Liver (tissue), 9 donors: ENCODE data around the gene DRD5. TPM values are rescaled to one million over a fixed set of nuclear protein-coding genes. Genes with fewer than 3 reads are reported as not detected.
A peak's percentile ranks its signal among the peaks of the same experiment; 100 is the strongest.

ENCODE experiments used
- DNase-seq: peaks from one replicate; pipeline ENCODE4 v3.0.0-alpha.2; 2017; ENCODE audit warnings: low spot score
- H3K27ac ChIP-seq, 2 donors: one replicate each; pipeline ENCODE4 v1.7.0; 2013; ENCODE audit warnings: inconsistent platforms in 2 of 2, low read length in 2 of 2, control low read depth in 1 of 2, low read depth in 1 of 2, mild to moderate bottlenecking in 1 of 2
- H3K27me3 ChIP-seq, 4 donors: one replicate each; pipeline versions ENCODE4 v1.6.1 to v1.7.0; 2013; ENCODE audit warnings: low read length in 3 of 4, inconsistent platforms in 1 of 4, mild to moderate bottlenecking in 1 of 4, moderate library complexity in 1 of 4; ENCODE audit not compliant: control insufficient read depth in 4 of 4, insufficient read depth in 4 of 4
- H3K36me3 ChIP-seq, 4 donors: one replicate each; pipeline versions ENCODE4 v1.6.1 to v1.7.0; 2013; ENCODE audit warnings: low read length in 3 of 4, mild to moderate bottlenecking in 3 of 4, low read depth in 1 of 4, moderate library complexity in 1 of 4; ENCODE audit not compliant: control insufficient read depth in 4 of 4, insufficient read depth in 3 of 4
- H3K4me1 ChIP-seq, 4 donors: one replicate each; pipeline versions ENCODE4 v1.6.1 to v1.7.0; 2013; ENCODE audit warnings: low read length in 3 of 4, mild to moderate bottlenecking in 3 of 4, moderate library complexity in 1 of 4; ENCODE audit not compliant: control insufficient read depth in 4 of 4, insufficient read depth in 4 of 4
- H3K4me3 ChIP-seq, 3 donors: one replicate each; pipeline versions ENCODE4 v1.6.1 to v1.7.0; 2013; ENCODE audit warnings: low read length in 3 of 3, control low read depth in 1 of 3, low read depth in 1 of 3, mild to moderate bottlenecking in 1 of 3
- H3K9ac ChIP-seq, 2 donors: one replicate each; pipeline ENCODE4 v1.7.0; 2013; ENCODE audit warnings: low read length in 2 of 2, mild to moderate bottlenecking in 2 of 2, moderate library complexity in 2 of 2, control low read depth in 1 of 2, low read depth in 1 of 2
- H3K9me3 ChIP-seq, 4 donors: one replicate each; pipeline versions ENCODE4 v1.6.1 to v1.7.0; 2013; ENCODE audit warnings: low read length in 3 of 4; ENCODE audit not compliant: control insufficient read depth in 4 of 4
- EGR1 ChIP-seq, 2 donors: IDR thresholded peaks; 2 replicates each; pipeline ENCODE4 v1.6.1; 2016 to 2018; ENCODE audit warnings: antibody characterized with exemption in 2 of 2, low read depth in 2 of 2
- FOXA1 ChIP-seq: IDR thresholded peaks from 2 replicates; pipeline ENCODE4 v1.6.1; 2016; ENCODE audit warnings: antibody characterized with exemption
- FOXA2 ChIP-seq: IDR thresholded peaks from 2 replicates; pipeline ENCODE4 v1.6.1; 2016; ENCODE audit warnings: antibody characterized with exemption
- GABPA ChIP-seq, 2 donors: IDR thresholded peaks in 1 of 2; conservative IDR thresholded peaks in 1 of 2; 2 replicates each; pipeline ENCODE4 v1.6.1; 2016; ENCODE audit warnings: antibody characterized with exemption in 2 of 2, mild to moderate bottlenecking in 1 of 2, moderate library complexity in 1 of 2
- HNF4A ChIP-seq, 2 donors: conservative IDR thresholded peaks; 2 replicates each; pipeline ENCODE4 v1.6.1; 2016; ENCODE audit warnings: antibody characterized with exemption in 2 of 2, mild to moderate bottlenecking in 2 of 2
- HNF4G ChIP-seq: IDR thresholded peaks from 2 replicates; pipeline ENCODE4 v1.6.1; 2016; ENCODE audit warnings: antibody characterized with exemption
- JUND ChIP-seq, 2 donors: IDR thresholded peaks; 2 replicates each; pipeline ENCODE4 v1.6.1; 2016; ENCODE audit warnings: antibody characterized with exemption in 2 of 2
- NR2F2 ChIP-seq: IDR thresholded peaks from 2 replicates; pipeline ENCODE4 v1.6.1; 2016; ENCODE audit warnings: antibody characterized with exemption
- RAD21 ChIP-seq, 2 donors: IDR thresholded peaks; 2 replicates each; pipeline ENCODE4 v1.6.1; 2016; ENCODE audit warnings: antibody characterized with exemption in 2 of 2, mild to moderate bottlenecking in 2 of 2
- RXRA ChIP-seq, 2 donors: IDR thresholded peaks; 2 replicates each; pipeline ENCODE4 v1.6.1; 2017 to 2018; ENCODE audit warnings: antibody characterized with exemption in 2 of 2, mild to moderate bottlenecking in 1 of 2
- SP1 ChIP-seq: IDR thresholded peaks from 2 replicates; pipeline ENCODE4 v1.6.1; 2018; ENCODE audit warnings: antibody characterized with exemption, mild to moderate bottlenecking
- TAF1 ChIP-seq: conservative IDR thresholded peaks from 2 replicates; pipeline ENCODE4 v1.6.1; 2016; ENCODE audit warnings: antibody characterized with exemption, mild to moderate bottlenecking
- YY1 ChIP-seq: IDR thresholded peaks from 2 replicates; pipeline ENCODE4 v1.6.1; 2016; ENCODE audit warnings: antibody characterized with exemption, mild to moderate bottlenecking
- WGBS: extraction: QIAGEN DNeasy Blood & Tissue Kit; methylation state at CpG from one replicate; pipeline ENCODE4 v1.1.7; 2013; 5-methylcytosine and 5-hydroxymethylcytosine counted together
- polyA plus RNA-seq, 2 donors: library from polyadenylated mRNA; stranded (reverse) in 1 of 2; unstranded in 1 of 2; fragments of 200-250 nt in 1 of 2; fragments of >200 nt in 1 of 2; fragmentation: Nextera tagmentation in 1 of 2; extraction: Ambion mirVana in 1 of 2; gene quantifications; one replicate each; pipeline versions ENCODE4 v1.2.1 to v1.2.3, GENCODE V29; 2013 to 2015
- total RNA-seq, 2 donors: library from RNA; depleted of rRNA; stranded (reverse); fragments of >200 nt; gene quantifications; one replicate each; pipeline ENCODE4 v1.2.3, GENCODE V29; 2014
- TF ChIP-seq, protein P1 (sequence below): IDR thresholded peaks from 2 replicates; pipeline ENCODE4 v1.6.1; 2016; ENCODE audit warnings: antibody characterized with exemption, mild to moderate bottlenecking
- TF ChIP-seq, protein P2 (sequence below): IDR thresholded peaks from 2 replicates; pipeline ENCODE4 v1.6.1; 2016; ENCODE audit warnings: antibody characterized with exemption
- TF ChIP-seq, protein P3 (sequence below): IDR thresholded peaks from 2 replicates; pipeline ENCODE4 v1.6.1; 2016; ENCODE audit warnings: antibody characterized with exemption
- TF ChIP-seq, protein P4 (sequence below): IDR thresholded peaks from 2 replicates; pipeline ENCODE4 v1.6.1; 2016; ENCODE audit warnings: antibody characterized with exemption
- TF ChIP-seq, protein P5 (sequence below): fragments of 150-350 bp; IDR thresholded peaks from 2 replicates; pipeline ENCODE4 v1.5.1; 2017; ENCODE audit warnings: improper control_type of control experiment, low read depth, low read length; ENCODE audit not compliant: missing input control
- donor health status: healthy.
- donor health status: healthy.
- donor health status: healthy.
- donor health status: healthy.
- donor health status: healthy.

DRD5 gene
- total and polyA plus RNA-seq, 4 donors, result not detected

DNA sequence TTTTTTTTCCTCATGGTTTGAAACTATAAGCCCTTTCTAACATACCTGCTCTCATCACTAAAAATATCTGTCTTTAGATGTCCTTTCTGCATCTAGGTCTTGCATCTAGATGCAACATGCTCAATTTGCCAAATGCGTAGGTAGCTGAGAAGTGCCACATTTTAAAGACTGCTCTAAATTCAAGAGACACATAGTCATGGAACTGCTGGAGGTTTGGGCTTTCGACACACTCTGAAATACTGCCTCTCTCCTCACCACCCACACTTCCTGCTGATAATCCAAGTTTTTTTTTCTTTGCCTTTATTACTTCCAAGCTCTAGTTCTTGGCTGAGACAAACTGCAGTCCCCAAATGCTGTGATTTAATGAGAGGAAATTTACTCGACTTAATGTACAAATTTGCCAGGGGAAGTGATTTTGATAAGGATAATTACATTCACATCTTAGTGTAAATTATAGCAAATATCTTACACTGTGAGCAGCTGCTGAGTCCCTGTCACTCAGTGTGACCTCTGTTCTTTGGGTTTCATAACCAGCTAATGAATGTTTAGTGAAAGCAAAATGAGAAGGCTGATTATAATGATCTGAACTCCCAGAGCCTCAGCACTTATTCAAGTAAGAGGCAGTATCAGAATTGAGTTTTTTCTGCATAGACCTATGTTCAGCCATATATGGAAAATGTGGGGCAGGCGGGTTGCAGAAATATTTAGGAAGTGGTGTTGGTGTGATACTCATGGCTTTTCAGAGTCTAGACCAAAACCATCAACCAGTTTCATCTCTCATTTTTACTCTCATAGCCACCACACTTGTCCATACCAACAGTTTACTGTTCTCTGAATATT is 31.3 kb downstream of the DRD5 start:
- WGBS, result 77% methylated on average over 4 of the region's 4 CpGs
- Histone ChIP-seq H3K9ac (peak overlapping the region in 1 of 2 donors; percentile 10), H3K4me1 (no peaks in the 10 kb centered on the region), H3K27ac (no peak overlapping the region), H3K4me3 (no peak overlapping the region), H3K27me3 (no peaks in the 10 kb centered on the region), H3K36me3 (peaks cover 0 to 1% (median under 1%) of the 10 kb centered on the region in 4 donors), H3K9me3 (no peaks in the 10 kb centered on the region)
- DNase-seq, result no peak
- TF ChIP-seq, protein P1, sequence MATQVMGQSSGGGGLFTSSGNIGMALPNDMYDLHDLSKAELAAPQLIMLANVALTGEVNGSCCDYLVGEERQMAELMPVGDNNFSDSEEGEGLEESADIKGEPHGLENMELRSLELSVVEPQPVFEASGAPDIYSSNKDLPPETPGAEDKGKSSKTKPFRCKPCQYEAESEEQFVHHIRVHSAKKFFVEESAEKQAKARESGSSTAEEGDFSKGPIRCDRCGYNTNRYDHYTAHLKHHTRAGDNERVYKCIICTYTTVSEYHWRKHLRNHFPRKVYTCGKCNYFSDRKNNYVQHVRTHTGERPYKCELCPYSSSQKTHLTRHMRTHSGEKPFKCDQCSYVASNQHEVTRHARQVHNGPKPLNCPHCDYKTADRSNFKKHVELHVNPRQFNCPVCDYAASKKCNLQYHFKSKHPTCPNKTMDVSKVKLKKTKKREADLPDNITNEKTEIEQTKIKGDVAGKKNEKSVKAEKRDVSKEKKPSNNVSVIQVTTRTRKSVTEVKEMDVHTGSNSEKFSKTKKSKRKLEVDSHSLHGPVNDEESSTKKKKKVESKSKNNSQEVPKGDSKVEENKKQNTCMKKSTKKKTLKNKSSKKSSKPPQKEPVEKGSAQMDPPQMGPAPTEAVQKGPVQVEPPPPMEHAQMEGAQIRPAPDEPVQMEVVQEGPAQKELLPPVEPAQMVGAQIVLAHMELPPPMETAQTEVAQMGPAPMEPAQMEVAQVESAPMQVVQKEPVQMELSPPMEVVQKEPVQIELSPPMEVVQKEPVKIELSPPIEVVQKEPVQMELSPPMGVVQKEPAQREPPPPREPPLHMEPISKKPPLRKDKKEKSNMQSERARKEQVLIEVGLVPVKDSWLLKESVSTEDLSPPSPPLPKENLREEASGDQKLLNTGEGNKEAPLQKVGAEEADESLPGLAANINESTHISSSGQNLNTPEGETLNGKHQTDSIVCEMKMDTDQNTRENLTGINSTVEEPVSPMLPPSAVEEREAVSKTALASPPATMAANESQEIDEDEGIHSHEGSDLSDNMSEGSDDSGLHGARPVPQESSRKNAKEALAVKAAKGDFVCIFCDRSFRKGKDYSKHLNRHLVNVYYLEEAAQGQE, result no peak
- TF ChIP-seq HNF4A (conservative IDR thresholded peaks at IDR 0.05), result no peak
- TF ChIP-seq, protein P2, sequence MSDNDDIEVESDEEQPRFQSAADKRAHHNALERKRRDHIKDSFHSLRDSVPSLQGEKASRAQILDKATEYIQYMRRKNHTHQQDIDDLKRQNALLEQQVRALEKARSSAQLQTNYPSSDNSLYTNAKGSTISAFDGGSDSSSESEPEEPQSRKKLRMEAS, result no peak
- TF ChIP-seq SP1, result no peak
- TF ChIP-seq GABPA (IDR thresholded peaks at IDR 0.05 in 1 of 2, conservative IDR thresholded peaks at IDR 0.05 in 1 of 2), result no peak
- no peak for TF ChIP-seq TAF1
- TF ChIP-seq FOXA1, result no peak
- no peak for TF ChIP-seq RAD21 (IDR thresholded peaks at IDR 0.05)
- no peak for TF ChIP-seq YY1
- no peak for TF ChIP-seq NR2F2
- TF ChIP-seq, protein P3, sequence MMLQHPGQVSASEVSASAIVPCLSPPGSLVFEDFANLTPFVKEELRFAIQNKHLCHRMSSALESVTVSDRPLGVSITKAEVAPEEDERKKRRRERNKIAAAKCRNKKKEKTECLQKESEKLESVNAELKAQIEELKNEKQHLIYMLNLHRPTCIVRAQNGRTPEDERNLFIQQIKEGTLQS, result no peak
- no peak for TF ChIP-seq RXRA (IDR thresholded peaks at IDR 0.05)
- TF ChIP-seq EGR1 (IDR thresholded peaks at IDR 0.05; ENCODE audit: low read depth in 2 of 2), result no peak
- no peak for TF ChIP-seq FOXA2
- no peak for TF ChIP-seq JUND (IDR thresholded peaks at IDR 0.05)
- TF ChIP-seq, protein P4, sequence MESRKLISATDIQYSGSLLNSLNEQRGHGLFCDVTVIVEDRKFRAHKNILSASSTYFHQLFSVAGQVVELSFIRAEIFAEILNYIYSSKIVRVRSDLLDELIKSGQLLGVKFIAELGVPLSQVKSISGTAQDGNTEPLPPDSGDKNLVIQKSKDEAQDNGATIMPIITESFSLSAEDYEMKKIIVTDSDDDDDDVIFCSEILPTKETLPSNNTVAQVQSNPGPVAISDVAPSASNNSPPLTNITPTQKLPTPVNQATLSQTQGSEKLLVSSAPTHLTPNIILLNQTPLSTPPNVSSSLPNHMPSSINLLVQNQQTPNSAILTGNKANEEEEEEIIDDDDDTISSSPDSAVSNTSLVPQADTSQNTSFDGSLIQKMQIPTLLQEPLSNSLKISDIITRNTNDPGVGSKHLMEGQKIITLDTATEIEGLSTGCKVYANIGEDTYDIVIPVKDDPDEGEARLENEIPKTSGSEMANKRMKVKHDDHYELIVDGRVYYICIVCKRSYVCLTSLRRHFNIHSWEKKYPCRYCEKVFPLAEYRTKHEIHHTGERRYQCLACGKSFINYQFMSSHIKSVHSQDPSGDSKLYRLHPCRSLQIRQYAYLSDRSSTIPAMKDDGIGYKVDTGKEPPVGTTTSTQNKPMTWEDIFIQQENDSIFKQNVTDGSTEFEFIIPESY, result no peak
- TF ChIP-seq, protein P5, sequence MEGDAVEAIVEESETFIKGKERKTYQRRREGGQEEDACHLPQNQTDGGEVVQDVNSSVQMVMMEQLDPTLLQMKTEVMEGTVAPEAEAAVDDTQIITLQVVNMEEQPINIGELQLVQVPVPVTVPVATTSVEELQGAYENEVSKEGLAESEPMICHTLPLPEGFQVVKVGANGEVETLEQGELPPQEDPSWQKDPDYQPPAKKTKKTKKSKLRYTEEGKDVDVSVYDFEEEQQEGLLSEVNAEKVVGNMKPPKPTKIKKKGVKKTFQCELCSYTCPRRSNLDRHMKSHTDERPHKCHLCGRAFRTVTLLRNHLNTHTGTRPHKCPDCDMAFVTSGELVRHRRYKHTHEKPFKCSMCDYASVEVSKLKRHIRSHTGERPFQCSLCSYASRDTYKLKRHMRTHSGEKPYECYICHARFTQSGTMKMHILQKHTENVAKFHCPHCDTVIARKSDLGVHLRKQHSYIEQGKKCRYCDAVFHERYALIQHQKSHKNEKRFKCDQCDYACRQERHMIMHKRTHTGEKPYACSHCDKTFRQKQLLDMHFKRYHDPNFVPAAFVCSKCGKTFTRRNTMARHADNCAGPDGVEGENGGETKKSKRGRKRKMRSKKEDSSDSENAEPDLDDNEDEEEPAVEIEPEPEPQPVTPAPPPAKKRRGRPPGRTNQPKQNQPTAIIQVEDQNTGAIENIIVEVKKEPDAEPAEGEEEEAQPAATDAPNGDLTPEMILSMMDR, result no peak
- no peak for TF ChIP-seq HNF4G
